HG03575 (cell line): ENCODE data around the gene STK38.
"Not testable (repeated sequence)": the region's sequence is repeated elsewhere in the genome, so short reads cannot be mapped to it uniquely, and the experiment has no call there.

Experiments
- ATAC-seq: cut with Tn5 transposase; IDR thresholded peaks from one replicate; pipeline ENCODE4 v1.9.1; 2021; ENCODE audit not compliant: unreplicated experiment, insufficient number of reproducible peaks, low FRiP score; ENCODE audit errors: extremely low read depth

STK38 gene

DNA sequence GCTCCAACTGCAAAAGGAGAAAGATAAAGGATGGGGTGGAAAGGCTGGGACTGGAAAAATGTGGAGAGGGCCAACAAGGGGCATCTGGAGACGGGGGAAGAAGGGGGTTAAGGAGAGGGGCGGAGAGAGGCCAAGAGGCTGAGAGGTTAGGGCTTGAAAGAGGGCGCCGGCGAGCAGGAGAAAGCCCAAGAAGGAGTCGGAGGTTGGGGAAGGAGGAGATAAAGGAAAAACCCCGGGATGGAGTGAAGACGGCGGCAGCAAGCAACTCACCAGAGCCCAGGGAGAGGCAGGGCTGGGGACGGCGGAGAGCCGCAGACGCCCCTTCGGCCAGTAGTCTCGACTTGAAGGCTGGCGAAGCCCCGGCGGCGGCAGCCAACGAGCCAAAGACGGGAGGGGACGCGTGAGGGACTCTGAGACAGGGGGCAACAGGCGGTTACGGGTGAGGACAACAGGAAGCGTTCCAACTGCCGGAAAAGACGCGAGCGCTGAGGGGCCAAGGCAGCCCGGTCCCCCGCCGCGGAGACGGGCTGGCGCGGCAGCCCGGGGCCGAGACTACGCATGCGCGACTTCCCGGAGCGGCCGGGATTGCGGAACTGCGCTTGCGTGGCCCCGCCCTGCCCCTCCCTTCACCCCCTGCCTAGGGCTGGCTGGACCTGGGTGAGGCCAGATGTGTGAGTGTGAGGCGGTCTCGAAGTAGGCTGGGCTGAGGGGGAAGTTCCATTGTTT, at the start of gene STK38:
TSS of gene STK38 (minus strand) at position 560 of the 726 bp plus-strand sequence. CDS start 7,277 bp downstream, outside the sequence.
- ATAC-seq, result no peak

DNA sequence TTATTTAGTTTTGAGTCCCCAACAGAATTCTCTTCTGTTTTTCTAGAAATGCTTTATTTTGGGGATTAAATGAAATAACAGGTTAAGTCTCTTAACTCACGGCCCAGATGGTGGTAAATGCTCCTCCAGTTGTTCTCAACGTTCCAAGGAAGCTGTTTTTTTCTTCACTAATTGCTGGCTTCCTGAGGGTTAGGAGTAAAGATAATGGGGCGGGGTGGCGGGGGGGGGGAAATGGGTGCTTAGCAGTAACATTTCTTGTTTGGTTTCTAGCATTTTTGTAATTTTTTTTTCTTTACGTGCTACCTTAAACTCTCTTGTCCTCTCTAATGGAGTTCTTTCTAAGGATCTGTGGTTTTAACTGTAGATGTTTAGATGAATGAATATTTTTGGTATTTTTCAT, 49.1 kb upstream of the STK38 start:
- ATAC-seq, result no peak

DNA sequence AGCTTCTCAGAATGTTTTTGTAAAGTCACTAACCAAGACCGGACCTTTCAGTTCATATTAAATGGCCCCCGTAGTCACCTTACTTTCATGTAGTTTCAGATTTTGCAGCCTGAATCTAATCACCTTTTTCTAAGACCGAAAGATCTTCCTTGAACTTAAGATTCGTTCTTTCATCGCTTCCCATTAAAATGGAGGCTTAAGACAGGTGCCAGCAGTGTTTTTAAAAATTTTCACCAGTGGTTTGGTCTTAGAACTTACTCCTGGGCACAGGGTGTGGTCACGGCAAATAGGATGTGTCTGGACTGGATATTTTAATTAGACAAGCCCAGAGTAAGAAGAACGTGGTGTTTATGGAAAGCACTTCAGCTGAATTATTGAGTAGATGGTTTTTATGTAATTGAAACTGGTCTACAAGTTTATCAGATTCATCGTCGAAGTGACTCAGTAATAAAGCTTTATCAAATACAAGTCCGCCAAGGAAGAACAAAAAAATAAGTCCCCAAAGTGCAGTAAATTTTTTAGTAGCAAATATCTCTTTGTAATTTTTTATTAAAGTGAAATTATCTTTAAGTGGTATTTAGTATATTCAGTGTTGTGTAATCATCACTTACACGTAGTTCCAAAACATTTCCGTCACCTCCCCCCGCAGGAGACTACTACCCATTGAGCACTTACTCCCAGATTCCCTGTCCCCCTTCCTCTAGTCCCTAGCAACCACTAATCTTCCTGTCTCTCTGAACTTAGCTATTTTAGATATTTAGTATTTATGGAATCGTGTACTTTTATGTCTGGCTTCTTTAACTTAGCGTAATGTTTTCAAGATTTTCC, 47.8 kb upstream of the STK38 start:
- ATAC-seq, result no peak

DNA sequence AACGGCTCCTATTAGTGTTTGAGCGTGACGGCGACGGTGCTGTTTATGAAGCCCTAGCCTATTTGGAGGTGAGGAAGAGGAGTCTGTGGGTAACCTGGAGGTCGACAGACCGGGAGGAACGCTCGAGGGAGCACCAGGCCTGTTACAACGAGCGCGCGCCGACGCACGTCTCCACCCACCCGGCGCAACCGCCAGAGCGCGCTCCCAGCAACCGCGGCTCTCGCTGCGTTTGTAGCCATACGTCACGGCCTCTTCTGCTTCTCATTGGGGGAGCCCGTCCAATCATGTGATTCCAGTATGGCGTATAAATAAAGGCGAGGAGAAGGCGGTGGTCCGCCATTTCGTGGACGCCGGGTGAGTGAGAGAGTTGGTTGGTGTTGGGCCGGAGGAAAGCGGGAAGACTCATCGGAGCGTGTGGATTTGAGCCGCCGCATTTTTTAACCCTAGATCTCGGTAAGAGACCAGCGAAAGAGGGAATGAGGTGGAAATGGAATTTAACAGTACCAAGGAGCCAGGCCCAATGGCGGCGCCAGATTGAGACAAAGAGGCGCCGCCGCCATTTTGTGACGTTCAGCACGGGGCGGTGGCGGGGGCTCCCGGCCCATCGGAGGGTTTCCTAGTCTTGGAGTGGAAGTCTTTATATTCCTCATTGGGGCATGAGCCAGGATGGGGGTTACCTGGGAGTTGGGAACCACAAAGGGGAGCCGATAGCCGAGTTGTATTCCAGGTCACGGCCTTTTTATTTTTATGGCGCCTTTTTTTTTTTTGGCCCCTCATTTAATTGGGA, 46.9 kb upstream of the STK38 start, which contains the start of gene SRSF3:
TSS of gene SRSF3 (plus strand) at position 334 of the 787 bp plus-strand sequence. CDS start 2,401 bp downstream, outside the sequence.
- peak; percentile 36 for ATAC-seq

DNA sequence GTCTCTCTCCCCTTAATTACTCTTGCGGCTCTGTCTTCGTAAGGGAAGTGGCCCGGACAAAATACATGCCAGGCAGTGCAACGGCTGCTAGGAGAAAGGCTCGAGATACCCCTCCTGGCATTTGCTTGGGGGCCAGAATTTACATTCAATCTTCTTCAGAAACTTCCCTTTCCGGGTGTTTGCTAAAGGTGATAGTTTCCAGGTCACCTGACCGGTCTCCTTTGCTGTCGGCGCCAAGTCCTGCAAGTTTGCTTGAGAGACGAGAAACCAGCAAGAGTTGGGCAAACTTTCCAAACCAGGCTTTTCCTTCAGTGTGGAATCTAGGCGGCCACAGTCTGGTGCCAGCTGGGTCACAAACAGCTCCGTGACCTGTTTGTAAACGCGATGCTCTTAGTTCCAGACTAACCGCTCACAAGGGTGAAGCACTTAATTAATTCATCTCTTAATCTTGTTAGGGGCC, 46.3 kb upstream of the STK38 start:
- peak; percentile 5 for ATAC-seq

DNA sequence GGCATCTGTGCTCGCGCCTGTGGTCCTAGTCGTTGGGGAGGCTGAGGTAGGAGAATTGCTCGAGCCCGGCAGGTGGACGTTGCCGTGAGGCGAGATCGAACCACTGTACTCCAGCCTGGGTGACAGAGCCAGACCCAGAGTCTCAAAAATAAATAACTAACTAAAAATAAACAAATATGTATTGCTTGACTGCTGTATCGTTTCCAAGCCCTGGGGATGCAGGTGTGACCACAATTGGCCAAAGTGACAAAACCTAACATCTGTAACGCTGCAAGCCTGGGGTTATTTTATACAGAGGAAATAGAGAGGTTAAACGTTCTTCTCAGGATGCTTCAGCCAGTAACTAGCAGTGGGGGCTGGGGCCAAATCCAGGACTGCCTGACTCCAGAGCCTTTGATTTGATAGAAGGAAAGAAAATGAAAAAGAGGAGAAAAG, 45.0 kb upstream of the STK38 start:
- ATAC-seq, result peak; percentile 31

DNA sequence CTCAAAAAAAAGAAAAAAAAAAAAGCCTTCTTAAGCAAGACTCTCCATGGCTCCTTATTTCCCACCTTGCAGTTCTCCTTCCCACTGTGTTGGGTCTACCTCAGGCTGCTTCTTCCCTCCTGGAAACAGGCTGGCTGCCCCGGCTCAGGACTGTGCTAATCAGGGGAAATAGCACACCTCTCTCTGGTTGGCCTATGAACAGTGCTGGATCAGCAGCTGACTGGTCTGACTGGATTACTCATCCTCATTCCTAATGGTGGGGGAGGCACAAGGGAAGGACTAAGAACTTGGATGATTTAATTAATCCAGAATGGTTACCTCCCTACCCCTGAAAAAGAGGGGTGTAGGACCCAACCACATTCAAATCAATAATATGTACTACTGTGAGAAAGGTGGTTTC, 43.0 kb upstream of the STK38 start:
- ATAC-seq, result no peak

DNA sequence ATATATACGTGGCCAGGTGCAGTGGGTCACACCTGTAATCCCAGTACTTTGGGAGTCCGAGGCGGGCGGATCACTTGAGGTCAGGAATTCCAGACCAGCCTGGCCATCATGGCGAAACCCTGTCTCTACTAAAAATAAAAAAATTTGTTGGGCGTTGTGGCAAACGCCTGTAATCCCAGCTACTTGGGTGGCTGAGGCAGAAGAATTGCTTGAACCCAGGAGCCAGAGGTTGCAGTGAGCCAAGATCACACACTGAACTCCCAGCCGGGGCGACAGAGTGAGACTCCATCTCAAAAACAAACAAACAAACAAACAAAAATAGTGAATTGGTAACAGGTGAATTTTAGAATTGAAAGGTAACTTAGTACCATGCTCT, 41.7 kb upstream of the STK38 start:
- not testable (repeated sequence) for ATAC-seq

DNA sequence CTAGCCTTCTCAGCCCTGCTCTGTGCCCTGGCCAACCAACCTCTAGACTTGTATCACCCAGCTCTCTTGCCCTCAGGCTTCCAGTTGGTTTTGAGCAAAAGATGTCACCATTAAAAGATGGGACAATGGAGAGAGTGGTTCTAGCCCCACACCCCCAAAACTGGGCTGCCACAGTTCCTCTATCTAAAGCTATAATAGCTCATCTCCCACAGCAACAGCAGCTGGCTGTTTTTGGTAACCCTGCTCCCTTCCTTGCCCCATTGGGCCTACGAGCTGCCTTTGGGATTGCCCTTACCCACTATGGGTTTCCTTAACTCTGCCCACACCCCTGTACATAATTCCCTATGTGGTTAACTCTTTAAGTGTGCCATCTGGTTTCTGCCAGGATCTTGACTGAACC, 39.3 kb upstream of the STK38 start:
- no peak for ATAC-seq

DNA sequence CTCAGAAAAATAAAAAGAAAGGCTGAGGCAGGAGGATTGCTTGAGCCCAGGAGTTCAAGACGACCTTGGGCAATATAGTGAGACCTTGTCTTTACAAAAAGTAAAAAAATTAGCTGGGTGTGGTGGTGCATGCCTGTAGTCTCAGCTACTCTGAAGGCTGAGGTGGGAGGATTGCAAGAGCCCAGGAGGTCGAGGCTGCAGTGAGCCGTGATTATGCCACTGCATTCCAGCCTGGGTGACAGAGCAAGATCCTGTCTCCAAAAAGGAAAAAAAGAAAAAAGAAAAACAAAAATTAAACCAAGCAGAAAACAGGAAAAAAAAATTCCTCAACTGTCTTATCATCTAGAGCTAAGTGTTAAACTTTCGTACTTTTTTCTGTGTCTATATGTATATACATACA, 34.4 kb upstream of the STK38 start:
- ATAC-seq, result no peak

DNA sequence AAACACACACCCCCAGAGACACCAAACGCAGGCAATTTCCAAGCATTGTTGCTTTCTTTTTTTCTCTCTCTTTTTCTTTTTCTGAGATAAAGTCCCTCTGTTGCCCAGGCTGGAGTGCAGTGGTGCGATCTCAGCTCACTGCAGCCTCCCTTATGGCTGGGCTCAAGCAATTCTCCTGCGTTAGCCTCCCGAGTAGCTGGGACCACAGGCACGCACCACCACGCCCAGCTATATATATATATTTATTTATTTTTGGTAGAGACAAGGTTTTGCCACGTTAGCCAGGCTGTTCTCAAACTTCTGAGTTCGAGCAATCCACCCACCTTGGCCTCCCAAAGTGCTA, 32.9 kb upstream of the STK38 start:
- no peak for ATAC-seq

DNA sequence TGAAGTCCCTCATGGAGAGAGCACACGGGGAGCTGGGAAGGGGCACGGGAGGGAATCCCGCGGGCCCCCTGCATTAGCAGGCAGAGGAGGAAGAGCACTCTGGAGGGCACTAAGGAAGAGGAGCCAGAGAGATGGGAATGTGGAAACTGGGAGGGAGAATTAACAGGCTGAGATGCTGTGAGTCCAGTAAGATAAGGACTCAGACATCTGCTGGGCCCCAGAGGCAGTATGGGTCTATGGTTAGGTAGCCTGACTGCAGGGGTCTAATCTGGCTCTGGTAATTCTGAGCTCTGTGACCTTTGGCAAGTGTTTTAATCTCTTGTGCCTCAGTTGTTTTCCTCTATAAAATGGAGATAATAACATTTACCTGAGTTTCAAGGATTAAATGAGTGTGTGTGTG, 31.2 kb upstream of the STK38 start:
- ATAC-seq, result no peak

DNA sequence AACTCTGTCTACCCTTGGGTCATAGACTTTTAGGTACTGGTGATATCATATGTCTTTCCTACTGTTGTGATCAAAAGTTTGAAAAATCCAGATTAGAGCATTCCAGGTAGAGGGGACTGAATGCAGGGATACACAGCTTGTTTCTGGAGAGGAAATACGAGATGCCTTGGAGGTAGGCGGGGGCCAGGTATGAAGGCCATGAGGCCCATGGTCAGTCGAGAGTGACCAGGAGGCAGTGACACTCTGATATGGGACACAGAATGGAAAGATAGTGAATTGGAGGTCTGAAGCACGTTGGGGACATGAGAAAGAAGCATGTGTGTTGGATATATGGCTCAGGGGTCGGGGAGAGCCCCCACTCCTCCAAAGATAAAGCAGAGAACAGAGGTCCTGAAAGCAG, 30.8 kb upstream of the STK38 start:
- ATAC-seq, result no peak

DNA sequence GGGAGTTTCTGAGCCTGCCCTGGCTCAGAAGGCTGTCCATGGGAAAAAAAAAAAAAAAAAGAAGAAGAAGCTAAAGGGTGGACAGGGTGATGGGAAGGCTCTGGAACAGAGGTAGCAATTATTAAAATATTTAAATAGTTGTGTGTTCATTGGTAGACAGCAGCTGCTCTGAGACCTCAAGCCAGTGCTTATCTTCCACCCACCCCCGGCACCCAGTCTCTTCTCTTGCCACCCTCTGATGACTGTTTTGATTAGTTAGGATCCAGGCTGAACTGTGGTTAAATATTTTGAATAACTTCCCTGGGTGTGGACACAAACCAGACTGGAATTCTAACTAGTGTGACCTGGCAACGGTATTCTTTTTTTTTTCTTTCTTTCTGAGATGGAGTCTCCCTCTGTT, 30.0 kb upstream of the STK38 start:
- ATAC-seq, result no peak

DNA sequence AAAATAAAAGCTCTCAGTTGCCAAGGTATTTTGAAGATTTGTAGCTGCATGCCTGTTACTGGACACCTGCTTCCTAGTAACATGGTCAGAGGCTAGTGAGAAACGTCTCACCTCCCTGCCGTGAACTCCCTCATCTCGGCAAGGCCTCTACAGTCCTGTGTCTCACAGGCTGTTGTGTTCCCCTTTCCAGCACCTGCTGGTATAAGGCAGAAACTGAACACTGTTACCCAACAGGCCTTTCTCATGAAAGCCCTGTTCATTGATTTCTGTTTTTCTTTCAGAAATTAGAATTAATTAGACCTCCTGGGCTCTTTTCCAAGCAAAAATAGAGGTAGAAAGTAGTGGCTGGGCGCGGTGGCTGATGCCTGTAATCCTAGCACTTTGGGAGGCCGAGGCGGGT, 29.3 kb upstream of the STK38 start:
- ATAC-seq, result no peak

DNA sequence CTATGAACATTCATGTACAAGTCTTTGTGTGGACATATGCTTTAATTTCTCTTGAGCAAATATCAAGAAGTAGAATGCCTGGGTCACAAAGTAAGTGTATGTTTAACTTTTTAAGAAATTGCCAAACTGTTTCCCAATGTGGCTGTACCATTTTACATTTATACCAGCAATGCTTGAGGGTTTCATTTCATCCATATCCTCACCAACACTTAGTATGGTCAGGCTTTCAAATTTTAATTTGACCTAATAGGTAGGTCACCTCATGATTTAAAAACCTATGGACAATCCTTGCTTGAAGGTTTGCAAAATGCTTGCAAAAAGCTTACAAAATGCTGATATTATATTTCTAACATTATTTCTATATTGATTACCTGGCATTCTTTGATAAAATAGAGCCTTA, 27.4 kb upstream of the STK38 start:
- no peak for ATAC-seq

DNA sequence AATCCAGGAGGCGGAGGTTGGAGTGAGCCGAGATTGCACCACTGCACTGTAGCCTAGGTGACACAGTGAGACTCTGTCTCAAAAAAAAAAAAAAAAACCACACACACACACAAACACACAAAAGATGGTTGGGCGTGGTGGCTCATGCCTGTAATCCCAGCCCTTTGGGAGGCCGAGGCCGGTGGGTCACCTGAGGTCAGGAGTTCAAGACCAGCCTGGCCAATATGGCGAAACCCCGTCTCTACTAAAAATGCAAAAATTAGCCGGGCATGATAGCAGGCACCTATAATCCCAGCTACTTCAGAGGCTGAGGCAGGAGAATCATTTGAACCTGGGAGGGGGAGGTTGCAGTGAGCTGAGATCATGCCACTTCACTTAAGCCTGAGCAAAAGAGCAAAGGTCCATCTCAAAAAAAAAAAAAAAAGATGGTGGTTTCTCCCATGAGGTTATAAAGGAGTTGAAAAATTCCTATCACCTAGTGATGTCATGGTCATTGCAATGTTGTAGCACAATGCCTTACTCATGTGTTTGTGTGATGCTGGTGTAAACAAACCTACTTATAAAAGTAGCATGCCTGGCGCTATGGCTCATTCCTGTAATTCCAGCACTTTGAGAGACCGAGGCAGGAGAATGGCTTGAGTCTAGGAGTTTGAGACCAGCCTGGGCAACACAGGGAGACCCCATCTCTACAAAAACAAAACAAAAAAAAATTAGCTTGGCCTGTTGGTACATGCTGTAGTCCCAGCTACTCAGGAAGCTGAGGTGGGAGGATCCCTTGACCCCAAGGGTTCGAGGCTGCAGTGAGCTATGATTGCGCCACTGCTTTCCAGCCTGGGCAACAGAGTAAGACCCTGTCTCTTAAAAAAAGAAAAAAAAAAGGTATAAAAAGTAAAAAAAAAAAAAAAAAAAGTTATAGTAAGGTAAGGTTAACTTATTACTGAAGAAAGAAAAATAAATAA, 25.4 kb upstream of the STK38 start:
- ATAC-seq, result not testable (repeated sequence)
